ENCODE data around the gene TSPEAR.

The TSPEAR gene

DNA sequence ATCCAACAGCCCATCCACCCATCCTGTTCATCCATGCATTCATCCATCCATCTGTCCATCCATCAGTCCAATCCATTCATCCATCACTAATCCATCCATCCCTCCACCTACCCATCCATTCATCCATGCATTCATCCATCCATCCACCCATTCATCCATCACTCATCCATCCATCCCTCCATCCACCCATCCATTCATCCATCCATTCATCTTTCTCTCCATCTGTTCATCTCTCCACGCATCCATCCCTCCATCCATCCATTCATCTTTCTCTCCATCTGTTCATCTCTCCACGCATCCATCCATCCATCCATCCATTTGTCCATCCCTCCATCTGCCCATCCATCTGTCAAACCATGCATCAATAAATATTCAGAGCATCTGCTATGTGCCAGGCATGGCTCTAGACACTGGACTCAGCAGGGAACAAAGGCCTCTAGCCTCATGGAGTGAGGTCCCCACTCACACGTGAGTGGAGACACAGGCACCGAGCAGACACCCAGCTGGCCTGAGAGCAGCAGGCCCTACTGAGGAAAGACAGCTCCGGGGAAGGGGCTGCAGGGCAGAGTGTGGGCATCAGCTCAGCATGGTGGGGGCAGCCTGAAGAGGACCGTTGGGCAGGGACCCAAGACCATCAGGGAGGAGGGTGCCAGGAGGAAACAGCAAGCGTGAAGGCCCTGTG lies 181.0 kb downstream of the TSPEAR start:
- TF ChIP-seq, protein P1, sequence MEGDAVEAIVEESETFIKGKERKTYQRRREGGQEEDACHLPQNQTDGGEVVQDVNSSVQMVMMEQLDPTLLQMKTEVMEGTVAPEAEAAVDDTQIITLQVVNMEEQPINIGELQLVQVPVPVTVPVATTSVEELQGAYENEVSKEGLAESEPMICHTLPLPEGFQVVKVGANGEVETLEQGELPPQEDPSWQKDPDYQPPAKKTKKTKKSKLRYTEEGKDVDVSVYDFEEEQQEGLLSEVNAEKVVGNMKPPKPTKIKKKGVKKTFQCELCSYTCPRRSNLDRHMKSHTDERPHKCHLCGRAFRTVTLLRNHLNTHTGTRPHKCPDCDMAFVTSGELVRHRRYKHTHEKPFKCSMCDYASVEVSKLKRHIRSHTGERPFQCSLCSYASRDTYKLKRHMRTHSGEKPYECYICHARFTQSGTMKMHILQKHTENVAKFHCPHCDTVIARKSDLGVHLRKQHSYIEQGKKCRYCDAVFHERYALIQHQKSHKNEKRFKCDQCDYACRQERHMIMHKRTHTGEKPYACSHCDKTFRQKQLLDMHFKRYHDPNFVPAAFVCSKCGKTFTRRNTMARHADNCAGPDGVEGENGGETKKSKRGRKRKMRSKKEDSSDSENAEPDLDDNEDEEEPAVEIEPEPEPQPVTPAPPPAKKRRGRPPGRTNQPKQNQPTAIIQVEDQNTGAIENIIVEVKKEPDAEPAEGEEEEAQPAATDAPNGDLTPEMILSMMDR (IDR thresholded peaks at IDR 0.05; ENCODE audit: insufficient read depth, low read depth, low read length, missing control alignments) = no peak
- no peak for DNase-seq (ENCODE audit: low read depth)
- no peak overlapping the region for H3K4me3 ChIP-seq (ENCODE audit: low read length)

DNA sequence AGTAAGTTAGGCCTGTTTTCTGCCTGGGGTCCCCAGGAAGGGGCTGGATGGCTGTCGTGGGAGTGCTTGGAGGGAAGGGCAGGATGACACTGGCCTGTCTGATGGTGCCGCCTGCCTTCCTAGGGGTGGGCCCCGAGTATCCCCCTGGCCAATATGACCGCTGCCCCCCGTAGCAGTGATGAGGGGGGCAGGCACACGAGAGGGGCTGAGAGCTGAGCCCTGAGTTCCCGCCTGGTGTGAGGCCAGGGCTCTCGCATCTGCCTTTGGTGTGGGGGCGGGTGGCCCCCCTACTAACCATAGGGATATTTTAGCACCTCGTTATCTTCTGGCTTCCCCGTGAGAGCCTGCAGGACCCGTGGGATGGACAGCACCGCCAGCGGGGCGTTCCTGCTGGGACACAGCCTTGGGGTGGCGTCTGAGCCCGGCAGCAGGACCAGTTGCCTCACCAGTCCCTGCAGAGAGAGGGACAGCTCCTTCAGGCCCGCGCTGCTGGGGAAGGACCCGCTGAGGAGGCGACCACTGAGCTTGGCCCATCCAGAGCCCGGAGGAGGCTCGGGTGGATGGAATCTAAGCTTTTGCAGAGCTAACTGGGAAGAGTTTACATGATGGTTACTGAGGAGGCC lies 181.8 kb downstream of the TSPEAR start:
- TF ChIP-seq, protein P1 (IDR thresholded peaks at IDR 0.05; ENCODE audit: insufficient read depth, low read depth, low read length, missing control alignments) = no peak
- no peak for DNase-seq (ENCODE audit: low read depth)

DNA sequence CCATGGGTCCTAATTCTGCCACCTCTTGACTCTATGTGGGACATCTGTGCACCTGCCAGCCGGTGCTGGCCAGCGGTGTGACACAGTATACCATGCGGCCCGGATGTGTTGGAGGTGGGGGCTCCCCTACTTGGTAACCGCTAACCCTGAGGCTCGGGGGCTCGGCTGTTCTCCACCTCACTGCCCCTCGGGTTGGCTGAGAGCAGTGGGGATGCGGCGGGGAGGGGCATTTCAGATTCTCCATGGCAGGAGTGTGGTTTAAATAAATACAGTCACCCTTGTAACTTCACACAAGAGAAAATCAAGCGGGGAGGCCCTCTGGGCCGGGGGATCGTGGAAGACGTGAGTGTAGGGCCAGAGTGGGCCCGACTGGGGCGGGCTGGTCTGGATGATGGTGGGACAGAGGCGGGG lies 182.4 kb downstream of the TSPEAR start:
- TF ChIP-seq, protein P1 (IDR thresholded peaks at IDR 0.05; ENCODE audit: insufficient read depth, low read depth, low read length, missing control alignments) = no peak
- no peak for DNase-seq (ENCODE audit: low read depth)

More for the DNA sequence above, 181.8 kb downstream of the TSPEAR start:
- H3K4me3 ChIP-seq (ENCODE audit: low read length) = no peak overlapping the region

DNA sequence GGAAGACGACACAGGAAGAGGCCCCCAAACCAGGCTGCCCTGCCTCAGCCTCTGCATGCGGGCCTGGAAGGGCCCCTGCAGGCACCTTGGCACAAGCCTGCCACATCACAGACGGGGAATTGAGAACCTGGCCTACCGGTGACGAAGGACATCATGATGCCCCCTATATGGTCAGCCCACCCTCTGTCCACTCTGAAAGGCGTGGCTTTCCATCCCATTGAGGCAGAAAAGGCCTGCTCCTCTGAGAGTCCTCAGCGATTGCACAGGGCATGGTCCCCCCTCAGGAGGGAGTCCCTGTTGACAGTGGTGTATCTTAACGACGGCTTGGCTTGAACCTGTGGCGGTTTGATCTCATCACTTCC lies 182.8 kb downstream of the TSPEAR start:
- no peak for DNase-seq (ENCODE audit: low read depth)
- no peak overlapping the region for H3K4me3 ChIP-seq (ENCODE audit: low read length)
- TF ChIP-seq, protein P1 (IDR thresholded peaks at IDR 0.05; ENCODE audit: insufficient read depth, low read depth, low read length, missing control alignments) = no peak

More for the DNA sequence above, 182.4 kb downstream of the TSPEAR start:
- no peak overlapping the region for H3K4me3 ChIP-seq (ENCODE audit: low read length)

DNA sequence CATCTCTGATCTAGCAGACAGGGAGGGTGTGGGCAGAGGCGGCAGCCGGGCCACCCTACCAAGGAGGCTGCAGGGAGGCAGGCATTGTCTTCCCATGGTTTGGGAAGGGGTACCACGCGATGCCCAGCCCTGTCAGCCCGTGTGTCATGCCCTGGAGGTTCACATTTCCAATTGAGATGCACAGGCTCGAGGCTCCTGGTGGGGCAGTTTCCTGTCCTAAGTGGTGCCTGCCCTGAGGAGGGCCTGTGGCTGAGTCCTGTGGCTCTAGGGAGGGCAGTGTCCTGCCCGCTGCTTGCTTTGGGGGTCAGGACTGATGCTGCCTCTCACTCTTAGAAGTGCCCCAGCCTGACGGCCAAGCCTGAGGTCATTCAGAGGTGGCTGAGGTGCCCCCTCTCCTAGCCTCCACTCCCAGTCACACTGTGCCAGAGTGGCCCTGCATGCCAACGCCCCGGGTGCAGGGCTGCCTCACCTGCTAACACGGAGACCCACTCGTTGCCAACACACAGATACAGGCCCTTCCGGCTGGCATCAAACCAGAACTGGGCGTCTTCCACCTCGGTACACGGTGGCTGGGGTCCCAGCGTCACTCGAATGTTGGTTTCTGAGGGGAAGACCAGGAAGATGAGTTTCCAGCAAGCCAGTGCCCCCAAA lies 183.3 kb downstream of the TSPEAR start:
- DNase-seq (ENCODE audit: low read depth) = no peak
- TF ChIP-seq, protein P1 (IDR thresholded peaks at IDR 0.05; ENCODE audit: insufficient read depth, low read depth, low read length, missing control alignments) = no peak
- H3K4me3 ChIP-seq (ENCODE audit: low read length) = no peak overlapping the region

DNA sequence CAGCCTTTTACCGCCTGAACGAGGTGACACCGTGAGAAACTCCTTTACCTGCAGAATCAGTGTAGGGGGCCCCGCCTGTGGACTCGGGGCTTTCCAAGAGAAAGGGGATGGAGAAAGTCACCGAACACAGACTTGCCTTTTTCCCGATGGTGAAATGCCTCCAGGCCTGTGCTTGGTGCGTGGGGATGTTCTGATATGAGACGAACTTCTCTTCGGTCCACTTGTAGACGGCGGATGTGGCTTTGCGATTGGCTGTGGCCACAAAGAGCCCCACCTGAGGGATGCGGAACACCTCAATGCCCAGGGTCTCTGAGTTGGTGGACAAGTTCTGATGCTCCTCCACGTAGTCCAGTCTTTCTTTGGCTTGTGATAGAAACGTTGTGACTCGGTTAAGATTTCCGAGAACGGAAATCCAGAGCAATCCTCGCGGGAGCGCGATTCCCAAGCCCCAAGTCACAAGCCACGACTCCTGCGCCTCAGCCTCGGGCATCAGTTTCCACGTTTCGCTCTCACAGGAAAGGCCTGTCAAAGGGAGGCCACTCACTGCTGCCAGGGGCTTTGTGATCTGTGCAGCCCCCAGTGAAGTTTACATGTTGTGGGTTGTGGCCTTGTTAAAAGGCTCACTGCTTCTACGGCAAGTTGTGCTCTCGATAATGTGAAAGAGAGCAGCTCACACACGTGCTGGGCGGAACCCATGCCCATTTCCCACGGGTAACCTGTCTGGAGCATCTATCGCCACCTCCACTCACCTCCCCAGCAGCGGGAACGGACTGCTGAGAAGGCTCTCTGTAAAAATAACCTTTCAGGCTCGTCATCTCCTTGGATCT lies 184.0 kb downstream of the TSPEAR start:
- no peak for DNase-seq (ENCODE audit: low read depth)
- H3K4me3 ChIP-seq (ENCODE audit: low read length) = no peak overlapping the region
- TF ChIP-seq, protein P1 (IDR thresholded peaks at IDR 0.05; ENCODE audit: insufficient read depth, low read depth, low read length, missing control alignments) = no peak
